Measurements from ENCODE around the gene TRAF3IP1. TPM values are rescaled to one million over a fixed set of nuclear protein-coding genes. Genes with fewer than 3 reads are reported as not detected.
"Not testable (repeated sequence)": the region's sequence is repeated elsewhere in the genome, so short reads cannot be mapped to it uniquely, and the experiment has no call there.

TRAF3IP1 gene
- total and polyA plus RNA-seq, 10 donors, result 2.6 to 19.2 (median 8.8) TPM

- Histone ChIP-seq H3K27ac (peak overlapping the region in 4 of 8 donors; percentile 38 to 57 (median 41)), H3K36me3 (peaks cover 0 to 22% (median 0%) of the 10 kb centered on the region in 6 donors), H3K27me3 (replicated peaks in 1 of 7) (peaks cover 0 to 4% (median 0%) of the 10 kb centered on the region in 7 donors), H3K4me1 (peaks cover 11 to 28% (median 21%) of the 10 kb centered on the region in 6 donors), H3K9me3 (no peaks in the 10 kb centered on the region), H3K4me3 (peak overlapping the region; percentile 68 to 97 (median 83))
- no peak for DNase-seq
- intact Hi-C loops (cut with DNase I; ENCODE audit: low total_unique reads), result no loop called here
- no peak for TF ChIP-seq POLR2A (IDR thresholded peaks at IDR 0.05)
- no peak for TF ChIP-seq CTCF (IDR thresholded peaks at IDR 0.05 in 8 of 11, conservative IDR thresholded peaks at IDR 0.05 in 3 of 11)
- no peak for TF ChIP-seq POLR2AphosphoS5 (IDR thresholded peaks at IDR 0.05)
- 1 to 6% (median 2%) methylated on average over 10 to 65 of the region's 65 CpGs for WGBS, 5 donors
Measured at GRCh38 chr2:238320648-238321281, 447 bp downstream of the TRAF3IP1 start.

- H3K27ac ChIP-seq, result no peak overlapping the region
Measured at GRCh38 chr2:238321467-238321866, 1.1 kb downstream of the TRAF3IP1 start.

GRCh38 chr2:238322001-238322411, 1.7 kb downstream of the TRAF3IP1 start:
- intact Hi-C loops (cut with DNase I; ENCODE audit: low total_unique reads), result no loop called here

More at GRCh38 chr2:238321467-238321866, 1.1 kb downstream of the TRAF3IP1 start:
- H3K9me3 ChIP-seq, result no peaks in the 10 kb centered on the region
- TF ChIP-seq POLR2A (IDR thresholded peaks at IDR 0.05) (no peak), POLR2AphosphoS5 (IDR thresholded peaks at IDR 0.05) (no peak), CTCF (IDR thresholded peaks at IDR 0.05 in 8 of 11, conservative IDR thresholded peaks at IDR 0.05 in 3 of 11) (no peak)
- no peak for DNase-seq
- peaks cover 0 to 29% (median 5%) of the 10 kb centered on the region in 6 donors for H3K36me3 ChIP-seq
- H3K4me3 ChIP-seq, result peak overlapping the region in 6 of 8 donors; percentile 79 to 97 (median 88)
- H3K4me1 ChIP-seq, result peaks cover 11 to 28% (median 21%) of the 10 kb centered on the region in 6 donors
- WGBS, 5 donors, result 77 to 91% (median 82%) methylated on average over 9 of the region's 9 CpGs
- intact Hi-C loops (cut with DNase I; ENCODE audit: low total_unique reads), result no loop called here
- H3K27me3 ChIP-seq (replicated peaks in 1 of 7), result peaks cover 0 to 4% (median 0%) of the 10 kb centered on the region in 7 donors

GRCh38 chr2:238324248-238324647, 3.9 kb downstream of the TRAF3IP1 start:
- peaks cover 11 to 25% (median 21%) of the 10 kb centered on the region in 6 donors for H3K4me1 ChIP-seq
- intact Hi-C loops (cut with DNase I; ENCODE audit: low total_unique reads); DNase-seq; H3K27ac ChIP-seq; H3K27me3 ChIP-seq (replicated peaks in 1 of 7); H3K9me3 ChIP-seq; H3K4me3 ChIP-seq: not testable (repeated sequence)
- H3K36me3 ChIP-seq, result peaks cover 0 to 56% (median 23%) of the 10 kb centered on the region in 6 donors
- WGBS, 5 donors, result 90 to 97% (median 94%) methylated on average over 7 of the region's 7 CpGs

More at GRCh38 chr2:238322001-238322411, 1.7 kb downstream of the TRAF3IP1 start:
- Histone ChIP-seq H3K27me3 (replicated peaks in 1 of 7) (no peaks in the 10 kb centered on the region), H3K36me3 (peaks cover 0 to 33% (median 8%) of the 10 kb centered on the region in 6 donors), H3K27ac (no peak overlapping the region), H3K4me3 (no peak overlapping the region), H3K9me3 (no peaks in the 10 kb centered on the region), H3K4me1 (peaks cover 11 to 28% (median 21%) of the 10 kb centered on the region in 6 donors)
- 93 to 97% (median 94%) methylated on average over 9 to 10 of the region's 10 CpGs for WGBS, 5 donors
- TF ChIP-seq POLR2A (IDR thresholded peaks at IDR 0.05) (no peak), POLR2AphosphoS5 (IDR thresholded peaks at IDR 0.05) (no peak), CTCF (IDR thresholded peaks at IDR 0.05 in 8 of 11, conservative IDR thresholded peaks at IDR 0.05 in 3 of 11) (no peak)
- no peak for DNase-seq

Data from spleen (tissue), 11 donors.